HG03135 (cell line): ENCODE results near the gene SORCS1.

Source experiments
- ATAC-seq: cut with Tn5 transposase; IDR thresholded peaks from one replicate; pipeline ENCODE4 v1.9.1; 2021; ENCODE audit warnings: mild to moderate bottlenecking, moderate library complexity; ENCODE audit not compliant: unreplicated experiment

Gene SORCS1

DNA sequence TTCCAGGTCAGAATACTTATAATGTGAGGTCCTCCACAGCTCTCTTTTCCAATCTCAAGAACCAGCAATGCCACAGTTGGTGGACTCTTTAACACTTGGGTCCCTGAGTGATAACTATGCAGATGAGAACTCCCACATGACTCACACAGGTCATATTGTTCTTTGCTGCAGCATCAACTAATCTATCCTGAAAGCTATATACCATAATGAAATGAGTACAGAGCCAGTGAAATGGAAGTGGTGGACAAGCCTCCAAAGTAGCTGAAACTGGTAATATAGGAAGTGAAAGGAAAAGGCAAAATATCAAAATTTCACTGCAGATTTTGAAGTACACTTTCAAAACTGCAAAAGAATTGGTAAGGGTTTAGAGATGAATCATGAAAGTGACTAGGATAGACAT, 45.6 kb downstream of the SORCS1 start:
- ATAC-seq: no peak

DNA sequence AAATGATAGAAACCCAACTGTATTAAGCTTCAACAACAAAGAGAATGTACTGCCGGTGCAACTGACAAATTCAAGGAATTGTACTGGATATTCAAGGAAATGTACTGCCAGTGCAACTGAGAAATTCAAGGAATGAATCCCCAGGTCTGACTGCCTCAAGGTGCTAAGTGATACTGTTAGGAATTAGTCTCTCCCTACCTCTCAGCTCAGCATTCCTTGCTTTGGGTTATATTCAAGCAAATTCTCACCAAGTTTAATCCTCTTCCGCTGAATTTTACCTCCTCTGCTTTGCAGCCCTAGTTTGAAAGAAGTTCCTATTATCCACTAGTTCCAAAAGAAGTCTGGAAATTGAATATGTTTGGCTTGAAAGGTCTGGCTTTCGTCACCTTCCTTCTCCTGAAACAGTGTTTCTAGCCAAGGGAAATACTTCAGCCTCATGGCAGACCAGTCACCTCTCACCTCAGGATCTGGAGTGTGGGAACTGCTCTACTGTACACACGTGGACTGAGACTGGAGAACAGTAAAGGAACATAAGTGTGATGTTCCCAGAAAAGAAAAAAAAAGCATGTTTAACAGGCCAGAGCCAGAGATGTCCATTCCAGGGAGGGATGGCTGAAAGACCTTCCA, 60.4 kb downstream of the SORCS1 start:
- no peak for ATAC-seq

DNA sequence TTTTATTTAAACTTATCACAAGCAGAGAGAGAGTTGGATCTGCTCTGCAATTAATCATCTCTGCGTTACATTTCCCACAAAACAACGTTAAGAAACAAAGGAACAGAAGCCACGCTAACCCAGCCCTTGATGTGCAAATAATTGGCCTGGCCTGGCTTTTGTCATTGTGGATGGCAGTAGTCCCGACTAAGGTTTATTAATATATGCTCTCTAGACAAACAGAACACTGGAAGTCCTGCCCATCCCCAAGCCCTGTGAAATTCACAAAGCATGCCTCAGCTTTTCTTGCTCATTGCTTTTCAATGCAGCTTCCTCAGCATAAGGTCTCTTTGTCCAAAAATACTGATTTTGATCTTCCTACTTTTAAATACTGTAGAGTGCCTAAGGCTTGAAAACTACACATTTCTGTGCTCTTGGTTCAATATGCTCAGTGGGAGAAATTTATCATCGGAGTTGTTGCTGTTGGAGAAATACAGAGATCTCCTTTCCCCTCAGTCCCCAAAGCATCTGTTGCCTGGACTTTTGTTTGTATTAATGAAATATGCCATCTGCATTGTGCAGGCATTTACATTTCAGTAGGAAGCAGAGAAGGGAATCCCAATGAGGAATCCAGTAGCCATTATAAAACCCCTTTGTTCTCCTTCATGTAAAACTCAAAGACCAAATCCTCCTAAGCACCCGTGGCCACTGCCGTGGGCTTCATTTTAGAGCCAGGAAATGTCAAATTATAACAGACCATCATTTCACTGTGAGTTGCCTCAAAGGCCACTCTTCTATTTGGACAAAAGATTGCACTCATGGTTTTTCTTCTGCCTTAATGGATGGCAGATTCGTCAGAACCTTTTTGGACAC, 61.1 kb downstream of the SORCS1 start:
- no peak for ATAC-seq

- no peak for ATAC-seq
Observed at GRCh38 chr10:107098326-107098725, 66.2 kb downstream of the SORCS1 start.

DNA sequence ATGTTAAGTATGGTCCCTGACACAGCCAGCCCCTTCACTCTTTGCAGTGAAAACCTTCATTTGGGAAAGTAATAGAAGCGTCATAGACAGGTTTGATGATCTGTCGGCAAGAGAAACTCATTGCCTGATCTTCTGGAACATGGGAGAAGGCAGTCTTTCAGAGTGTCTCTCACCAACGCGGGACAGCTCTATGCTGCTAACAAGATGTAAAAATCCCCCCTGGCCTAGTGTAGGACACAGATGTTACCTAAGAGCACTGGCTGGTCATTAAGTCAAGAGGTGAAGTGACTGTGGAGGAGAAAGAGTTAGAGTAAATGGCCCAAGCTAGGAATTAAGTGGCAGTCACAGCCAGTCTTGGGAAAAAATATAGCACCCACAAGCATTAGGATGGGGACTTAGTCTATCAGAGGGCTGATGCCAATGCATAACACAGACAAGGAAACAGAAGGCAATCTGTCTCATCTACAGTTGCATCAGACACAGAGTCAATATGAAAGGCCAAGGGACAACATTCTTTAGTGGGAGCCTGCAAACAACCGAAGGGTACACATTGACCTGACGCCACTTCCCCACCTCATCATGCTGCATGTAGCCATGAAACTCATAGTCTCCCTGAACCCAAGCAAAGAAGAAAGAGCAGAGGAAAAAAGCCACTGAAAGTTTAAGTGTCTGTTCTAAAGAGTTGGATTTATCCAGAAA, 69.5 kb downstream of the SORCS1 start:
- no peak for ATAC-seq

- no peak for ATAC-seq
Observed at GRCh38 chr10:107092321-107092720, 72.2 kb downstream of the SORCS1 start.

- ATAC-seq: no peak
Observed at GRCh38 chr10:107091126-107091525, 73.4 kb downstream of the SORCS1 start.

DNA sequence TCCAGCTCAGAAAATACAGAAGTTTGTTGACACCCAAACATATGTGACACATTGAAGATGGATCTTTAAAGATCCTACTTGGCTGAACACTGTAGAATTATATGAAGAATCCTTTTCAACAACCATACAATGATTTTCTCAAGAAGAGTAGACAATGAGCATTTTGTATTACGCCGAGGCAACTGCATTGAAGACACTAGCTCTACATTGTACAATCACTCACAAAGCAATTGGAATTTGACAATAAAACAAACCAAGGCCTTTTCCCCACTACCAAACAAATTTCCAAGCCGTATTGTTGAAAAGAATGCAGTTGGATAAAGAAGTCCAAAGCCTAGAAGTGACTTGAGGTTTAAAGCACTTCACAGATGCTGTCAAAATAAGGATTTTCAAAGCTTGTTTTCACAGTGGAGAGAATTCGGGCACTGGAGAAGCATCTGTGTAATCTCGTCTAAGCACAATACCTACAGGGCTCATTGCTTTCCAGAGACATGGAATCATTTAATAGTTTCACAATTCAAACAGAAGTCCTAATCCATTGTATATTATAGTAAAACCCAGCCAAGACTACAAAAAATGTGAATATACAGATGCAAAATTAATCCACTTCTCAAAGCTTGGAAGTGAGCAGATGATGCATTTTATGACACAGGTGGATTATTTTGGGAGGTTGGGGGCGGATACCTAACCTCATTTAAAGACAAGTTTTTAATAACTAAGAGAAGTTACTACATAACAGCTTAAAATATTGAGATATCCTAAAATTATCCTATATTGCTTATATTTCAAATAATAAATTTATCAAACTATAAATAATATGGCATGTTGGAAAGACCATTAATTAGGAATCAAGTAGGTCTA, 78.6 kb downstream of the SORCS1 start:
- no peak for ATAC-seq

DNA sequence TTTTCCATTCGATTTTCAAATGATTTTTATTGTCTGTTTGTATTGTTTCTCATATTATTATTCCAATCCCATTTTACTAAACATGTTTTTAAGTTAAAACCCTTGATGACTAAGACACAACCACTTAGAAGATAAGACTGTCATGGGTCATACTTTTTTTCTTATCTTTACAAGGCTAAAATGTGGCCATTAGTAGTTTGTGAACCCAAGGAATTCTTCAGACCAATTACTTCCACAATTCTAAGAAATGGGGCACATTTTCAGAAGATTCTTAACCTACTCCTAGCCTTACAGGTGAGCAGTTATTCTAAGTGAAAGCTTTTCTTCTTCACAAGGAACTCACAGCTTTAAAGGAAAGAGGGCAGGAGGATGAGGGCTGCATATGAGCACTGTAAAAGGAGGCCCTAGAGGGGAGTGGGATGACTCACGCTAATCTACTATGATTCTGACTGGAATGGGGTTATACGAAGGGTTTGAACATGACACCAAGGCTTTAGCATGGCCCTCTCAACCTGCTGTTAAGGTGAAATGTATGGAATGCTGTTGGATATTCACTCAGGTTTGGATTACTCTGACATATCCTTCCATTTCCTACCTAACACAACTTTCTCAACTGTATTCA, 81.0 kb downstream of the SORCS1 start:
- ATAC-seq: no peak

DNA sequence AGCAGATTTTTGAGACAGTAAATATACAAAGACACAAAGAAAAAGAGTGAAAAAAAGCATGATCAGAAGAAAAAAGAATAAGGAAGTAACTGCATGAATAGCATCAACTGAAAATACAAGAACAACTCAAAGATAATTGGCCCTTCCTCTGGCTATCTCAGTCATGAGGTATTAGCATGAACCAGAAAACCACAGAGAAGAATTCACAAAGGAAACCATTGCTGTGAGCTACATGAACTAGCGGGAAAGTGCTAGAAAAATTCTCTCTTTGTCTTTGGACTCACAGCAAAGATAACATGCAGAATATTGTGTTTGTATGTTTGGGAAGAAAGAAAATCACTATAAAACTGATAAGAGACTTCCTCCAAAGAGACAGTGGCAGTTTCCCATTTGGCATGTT, 82.9 kb downstream of the SORCS1 start:
- ATAC-seq: no peak

DNA sequence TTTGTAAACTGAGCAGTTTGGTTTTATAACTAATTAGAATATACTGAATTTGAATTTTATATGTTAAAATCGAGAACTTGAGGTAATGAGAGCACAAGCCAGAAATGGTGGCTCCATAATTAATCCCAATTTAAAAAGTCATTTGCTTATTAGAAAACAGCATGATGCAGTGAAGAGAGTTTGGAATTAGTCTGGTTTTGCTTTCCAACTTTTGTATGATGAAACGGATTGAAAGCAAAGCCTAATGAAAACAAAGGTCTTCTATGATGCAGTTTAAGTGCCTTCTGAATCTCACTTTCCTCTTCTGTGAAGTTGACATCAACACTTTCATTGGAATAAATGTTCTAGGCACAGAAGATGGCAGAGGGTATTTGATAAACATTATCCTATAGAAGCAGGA, 89.4 kb downstream of the SORCS1 start:
- no peak for ATAC-seq

DNA sequence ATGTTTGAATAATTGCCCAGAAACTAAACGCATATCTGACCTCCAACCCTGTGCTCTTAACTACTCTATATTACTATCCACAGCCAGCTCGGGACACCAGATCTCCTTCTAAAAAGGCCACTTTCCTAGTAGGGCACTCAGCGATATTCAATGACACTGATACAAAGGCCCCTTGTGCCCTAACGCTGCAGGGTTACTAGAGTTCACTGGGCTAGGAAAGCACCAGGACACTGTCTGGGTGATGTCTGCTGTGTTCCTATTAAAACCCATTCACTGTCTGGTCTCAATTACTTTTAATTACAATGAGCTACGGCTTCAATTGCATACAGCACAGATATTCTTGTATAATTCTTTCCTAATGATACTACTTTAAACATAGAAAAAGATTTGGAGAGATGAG, 91.7 kb downstream of the SORCS1 start:
- no peak for ATAC-seq

DNA sequence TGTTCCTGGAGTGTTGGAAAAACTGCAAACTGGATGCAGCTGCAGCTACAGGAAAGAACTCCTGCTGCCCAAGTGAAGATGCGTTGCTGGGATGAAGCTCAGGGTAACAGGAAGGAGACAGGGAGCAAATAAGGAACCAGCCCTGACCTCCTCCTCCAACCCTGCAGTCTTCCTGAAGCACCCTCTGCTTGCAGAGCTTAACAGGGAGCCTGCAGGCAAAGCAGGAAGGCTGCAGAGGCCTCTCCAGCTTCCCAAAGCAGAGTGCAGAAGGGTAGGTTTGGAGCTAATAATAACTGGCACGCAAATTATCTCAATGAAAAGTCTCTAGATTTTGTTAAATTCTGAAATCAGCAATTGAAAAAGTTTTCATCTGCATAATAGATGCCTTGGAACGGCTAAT, 92.5 kb downstream of the SORCS1 start:
- ATAC-seq: no peak

- no peak for ATAC-seq
Observed at GRCh38 chr10:107071301-107071700, 93.2 kb downstream of the SORCS1 start.

- ATAC-seq: no peak
Observed at GRCh38 chr10:107067843-107068242, 96.7 kb downstream of the SORCS1 start.

DNA sequence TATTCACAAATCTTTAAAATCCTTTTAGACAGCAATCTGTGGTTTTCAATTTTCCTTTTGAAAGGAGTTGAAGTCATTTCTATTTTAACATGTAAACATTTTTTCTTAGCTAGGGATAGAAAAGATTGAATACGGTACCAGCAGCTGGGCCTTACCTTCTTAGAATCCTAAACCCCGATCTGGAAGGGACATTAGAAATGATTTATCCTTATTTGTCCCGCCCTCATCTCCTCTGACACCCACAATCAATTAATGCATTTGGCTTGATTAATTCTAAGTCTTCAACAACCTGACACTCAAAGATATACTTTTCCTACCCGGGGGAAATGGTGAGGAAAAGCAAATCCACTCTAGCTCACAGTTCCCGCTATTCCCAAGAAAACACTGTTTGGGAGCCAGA, 100.4 kb downstream of the SORCS1 start:
- ATAC-seq: no peak

- ATAC-seq: no peak
Observed at GRCh38 chr10:107059872-107060271, 104.6 kb downstream of the SORCS1 start.

GRCh38 chr10:107059068-107059804, 105.3 kb downstream of the SORCS1 start:
- ATAC-seq: no peak

- ATAC-seq: no peak
Observed at GRCh38 chr10:107058331-107058730, 106.2 kb downstream of the SORCS1 start.

DNA sequence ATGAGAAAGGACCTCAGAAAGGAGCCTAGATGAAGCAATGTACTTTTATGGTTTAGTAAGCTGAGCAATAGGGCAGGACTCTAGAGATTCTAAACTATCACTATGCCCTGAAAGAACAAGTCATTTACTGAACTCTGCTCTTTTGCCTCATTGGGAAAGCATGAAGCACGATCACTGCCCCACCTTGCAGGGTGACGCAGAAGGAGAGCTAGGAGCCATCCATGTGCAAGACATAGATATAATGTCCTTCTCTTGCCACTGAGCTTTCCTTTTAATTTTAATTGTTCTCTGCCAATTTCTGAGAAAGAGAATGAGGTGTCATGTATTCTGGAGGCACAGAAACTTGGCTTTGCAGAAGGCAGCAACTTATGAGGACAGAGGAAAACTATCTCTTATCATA, 108.3 kb downstream of the SORCS1 start:
- no peak for ATAC-seq
